Activated CD4-positive, alpha-beta T cell treated with anti-CD3 and anti-CD28 coated beads, Interleukin-2, amount 50 U/mL, for 48 hours (primary cell): ENCODE data around the gene INAFM1.
"Not testable (repeated sequence)": the region's sequence is repeated elsewhere in the genome, so short reads cannot be mapped to it uniquely, and the experiment has no call there.

Experiments used
- DNase-seq, 2 experiments: peaks; one replicate each; pipeline ENCODE4 v3.0.0-alpha.2; 2020

The INAFM1 gene

DNA sequence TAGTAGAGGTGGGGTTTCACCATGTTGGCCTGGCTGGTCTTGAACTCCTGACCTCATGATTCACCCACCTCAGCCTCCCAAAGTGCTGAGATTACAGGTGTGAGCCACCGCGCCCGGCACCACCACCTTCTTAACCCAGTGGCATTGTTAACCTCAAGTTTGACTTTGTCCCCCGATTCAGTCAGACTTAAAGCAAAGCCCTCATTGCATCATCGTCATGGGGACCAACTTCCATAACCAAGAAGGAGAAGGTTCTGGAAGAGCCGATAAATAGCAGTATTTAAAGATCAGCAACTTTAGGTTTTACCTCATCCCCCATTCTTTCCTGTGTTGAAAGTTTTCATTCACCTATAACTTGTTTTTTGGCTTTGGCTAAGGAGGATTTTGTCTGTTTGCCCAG lies 6.7 kb upstream of the INAFM1 start:
- no peak for DNase-seq

DNA sequence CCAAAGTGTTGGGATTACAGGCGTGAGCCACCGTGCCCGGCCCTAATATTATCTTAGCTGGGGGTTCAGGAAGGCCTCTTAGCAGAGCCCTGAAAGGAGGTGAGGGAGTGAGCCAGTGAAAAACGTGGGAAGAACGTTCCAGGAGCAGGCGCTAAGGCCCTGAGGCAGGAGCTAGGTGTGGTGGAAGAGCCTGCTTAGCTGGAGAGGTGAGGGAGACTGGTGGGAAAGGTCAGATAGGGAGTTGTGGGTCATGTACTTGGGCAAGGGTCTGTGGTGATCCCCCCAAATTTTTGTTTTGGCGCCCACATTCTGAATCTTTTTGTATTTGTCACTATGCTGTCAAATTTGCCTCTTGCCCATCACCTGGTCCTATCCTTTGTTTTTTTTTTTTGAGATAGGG lies 5.1 kb upstream of the INAFM1 start:
- no peak for DNase-seq

DNA sequence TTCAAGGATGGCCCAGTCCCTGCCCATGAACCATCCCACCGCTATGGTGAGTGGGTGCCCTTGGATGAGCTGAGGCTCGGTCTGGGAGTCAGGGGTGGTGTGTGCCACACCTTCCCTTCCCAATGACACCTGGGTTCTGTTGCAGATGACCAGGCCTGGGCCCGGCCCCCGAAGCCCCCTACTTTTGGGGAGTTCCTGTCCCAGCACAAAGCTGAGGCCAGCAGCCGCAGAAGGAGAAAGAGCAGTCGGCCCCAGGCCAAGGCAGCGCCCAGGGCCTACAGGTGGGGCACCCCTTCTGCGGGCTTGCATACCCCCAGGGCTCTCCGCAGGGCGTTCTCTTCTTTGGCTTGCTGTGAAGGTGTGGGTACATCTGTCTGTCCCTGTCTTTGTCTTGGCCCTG lies 4.3 kb upstream of the INAFM1 start:
- no peak for DNase-seq

DNA sequence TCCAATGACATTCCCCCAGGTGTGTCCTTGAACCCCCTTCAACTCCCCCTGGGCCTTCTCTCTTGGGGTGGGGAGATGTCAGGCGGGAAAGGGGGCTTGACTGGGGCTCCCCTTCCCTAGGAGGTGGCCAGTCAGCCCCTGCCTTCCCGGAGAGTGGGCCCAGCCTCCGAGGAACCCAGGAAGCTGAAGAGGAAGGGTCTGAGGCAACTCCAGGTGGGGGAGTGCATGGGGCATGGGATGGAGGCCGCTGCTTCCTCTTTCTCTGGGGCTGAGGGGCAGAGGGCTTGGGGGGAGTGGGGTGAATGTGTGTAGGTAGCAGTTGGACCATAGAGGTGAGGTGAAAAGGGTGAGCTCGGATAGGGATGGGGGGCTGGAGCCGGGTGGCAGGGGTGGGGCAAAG lies 2.7 kb upstream of the INAFM1 start:
- no peak for DNase-seq

DNA sequence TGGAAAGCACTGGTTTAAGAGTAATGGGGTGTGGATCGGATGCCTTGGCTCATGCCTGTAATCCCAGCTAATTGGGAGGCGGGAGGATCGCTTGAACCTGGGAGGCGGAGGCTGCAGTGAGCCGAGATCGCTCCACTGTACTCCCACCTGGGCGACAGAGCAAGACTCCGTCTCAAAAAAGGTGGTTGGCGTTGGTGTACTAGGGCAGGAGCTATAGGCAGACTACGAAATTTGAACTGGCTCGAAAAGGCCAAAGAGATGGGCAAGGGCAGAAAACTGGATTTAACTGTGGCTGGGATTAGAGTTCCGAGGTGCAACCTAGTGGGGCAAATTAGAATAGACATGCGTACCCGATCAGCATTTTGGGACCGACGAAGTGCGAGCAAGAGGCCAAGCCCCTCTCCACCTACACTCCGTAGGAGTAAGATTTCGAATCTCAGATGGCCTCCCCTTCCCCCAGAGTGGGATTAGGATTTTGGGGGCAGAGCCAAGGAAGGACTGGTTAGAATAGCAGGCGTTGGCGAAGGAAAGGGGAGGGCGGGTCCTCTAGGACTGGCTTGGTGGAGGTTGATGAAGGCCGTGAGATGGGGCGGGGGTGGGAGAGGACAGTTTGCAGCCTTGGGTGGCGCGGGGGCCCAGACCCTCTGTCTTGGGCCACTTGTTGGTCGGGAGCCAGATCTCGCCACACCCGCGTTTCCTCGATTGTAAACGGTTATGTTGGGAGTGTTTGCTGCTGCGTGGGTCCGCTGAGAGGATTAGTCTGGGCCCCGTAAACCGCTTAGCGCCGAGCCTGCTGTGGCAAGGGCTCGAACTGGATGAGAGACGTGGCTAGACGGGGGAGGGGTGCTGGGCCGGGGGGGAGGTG lies 2.0 kb upstream of the INAFM1 start:
- DNase-seq, result no peak

DNA sequence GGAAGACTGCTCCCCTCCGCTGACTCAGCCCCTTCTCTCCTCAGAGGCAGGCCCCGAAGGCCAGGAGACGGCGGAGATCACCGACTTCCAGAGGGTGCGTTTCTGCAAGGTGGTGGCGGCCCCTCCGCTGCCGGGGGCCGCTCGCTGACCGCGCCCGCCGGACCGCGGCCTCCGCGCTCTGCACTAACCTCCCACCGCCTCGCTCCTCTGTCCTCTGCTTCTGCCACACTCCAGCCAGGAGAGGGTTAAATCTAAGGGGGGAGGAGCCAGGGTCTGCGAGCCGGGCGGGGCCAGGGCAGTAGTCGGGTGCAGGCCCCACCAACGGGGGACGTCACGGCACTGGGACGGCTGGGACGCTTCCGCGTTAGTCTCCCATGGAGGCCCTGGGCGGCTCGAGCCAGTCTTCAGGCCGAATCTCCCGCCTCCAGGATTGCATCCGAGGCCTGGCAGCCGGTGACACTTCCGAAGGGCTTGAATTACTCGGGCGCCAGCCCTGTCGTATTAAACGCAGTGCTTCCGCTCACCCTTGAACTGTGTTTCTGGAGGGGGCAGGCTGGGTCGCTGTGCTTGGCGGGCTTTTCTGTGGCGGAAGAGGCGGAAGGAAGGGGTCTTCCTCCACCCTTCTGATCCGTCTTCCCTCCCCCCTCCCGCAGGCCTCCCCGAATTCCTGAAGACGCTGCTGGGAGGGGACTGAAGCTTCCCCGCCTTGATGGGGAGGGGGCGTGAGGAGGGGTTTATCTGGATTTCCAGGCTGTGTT lies 1.2 kb upstream of the INAFM1 start:
- peak; percentile 92 to 94 for DNase-seq

DNA sequence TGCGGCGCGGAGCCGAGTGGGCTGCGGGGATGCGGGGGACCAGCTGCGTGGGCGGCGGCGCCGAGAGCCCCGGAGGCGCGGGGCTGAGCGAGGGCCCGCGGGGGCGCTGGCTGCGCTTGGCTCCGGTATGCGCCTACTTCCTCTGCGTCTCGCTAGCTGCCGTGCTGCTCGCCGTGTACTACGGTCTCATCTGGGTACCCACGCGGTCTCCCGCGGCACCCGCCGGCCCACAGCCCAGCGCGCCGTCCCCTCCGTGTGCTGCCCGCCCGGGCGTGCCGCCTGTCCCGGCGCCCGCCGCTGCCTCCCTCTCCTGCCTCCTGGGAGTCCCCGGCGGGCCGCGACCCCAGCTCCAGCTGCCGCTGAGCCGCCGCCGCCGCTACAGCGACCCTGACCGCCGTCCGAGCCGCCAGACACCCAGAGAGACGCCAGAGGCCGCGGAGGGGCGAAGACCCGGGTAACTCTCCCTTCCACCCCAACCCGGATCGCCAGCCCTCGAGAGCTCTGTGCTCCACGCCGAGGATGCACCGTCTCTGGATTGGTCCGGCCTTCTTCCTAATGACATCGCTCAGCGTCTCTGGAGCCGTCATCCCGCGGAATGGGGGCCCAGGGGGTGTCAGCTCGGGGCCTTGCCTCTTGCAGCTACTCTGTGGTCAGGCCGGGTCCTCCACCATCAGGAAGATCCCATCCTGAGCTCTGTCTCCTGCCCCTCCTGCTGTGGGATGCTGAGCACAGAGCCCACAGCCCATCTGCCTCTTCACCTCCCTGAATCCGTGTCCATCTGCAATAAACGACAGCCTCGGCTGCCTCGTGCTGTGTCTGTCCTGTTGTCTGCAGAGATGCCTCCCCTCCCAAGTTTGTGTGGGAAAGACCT lies 441 bp downstream of the INAFM1 start:
- peak in 1 of 2 experiments; percentile 19 for DNase-seq

DNA sequence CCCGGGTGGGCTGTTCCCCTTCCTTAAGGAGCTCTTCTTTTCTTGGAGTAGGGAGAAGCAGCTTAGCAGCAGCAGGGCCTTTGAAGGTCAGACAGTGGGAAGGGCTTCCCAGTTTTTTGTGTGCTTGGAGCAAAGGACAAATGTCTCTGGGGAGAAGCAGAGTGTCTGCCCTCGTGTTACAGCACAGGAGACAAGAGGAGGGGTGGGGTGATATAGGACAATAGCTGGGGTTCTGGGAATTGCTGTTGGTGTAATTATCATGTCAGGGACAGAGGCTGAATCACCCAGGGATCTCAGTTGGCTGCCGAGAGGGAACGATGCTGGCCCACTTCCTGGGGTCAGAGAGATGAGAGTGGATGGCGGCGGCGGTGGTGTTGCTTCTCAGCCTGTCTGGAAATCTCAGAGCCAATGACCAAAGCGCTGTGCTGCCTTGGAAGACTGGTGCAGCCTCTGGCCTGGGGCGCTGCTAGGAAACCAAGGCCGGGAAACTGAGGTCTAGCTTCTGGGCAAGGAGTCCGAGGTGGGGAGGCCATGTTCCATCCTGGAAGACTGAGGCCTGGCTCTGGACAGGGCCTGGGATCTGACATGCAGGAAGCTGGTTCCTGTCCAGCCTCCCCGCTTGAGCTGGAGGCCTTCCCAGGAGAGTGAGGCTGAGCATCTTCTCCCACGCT lies 1.2 kb downstream of the INAFM1 start:
- DNase-seq, result no peak

- not testable (repeated sequence) for DNase-seq
Measured at GRCh38 chr19:47276513-47276912, 1.8 kb downstream of the INAFM1 start.

DNA sequence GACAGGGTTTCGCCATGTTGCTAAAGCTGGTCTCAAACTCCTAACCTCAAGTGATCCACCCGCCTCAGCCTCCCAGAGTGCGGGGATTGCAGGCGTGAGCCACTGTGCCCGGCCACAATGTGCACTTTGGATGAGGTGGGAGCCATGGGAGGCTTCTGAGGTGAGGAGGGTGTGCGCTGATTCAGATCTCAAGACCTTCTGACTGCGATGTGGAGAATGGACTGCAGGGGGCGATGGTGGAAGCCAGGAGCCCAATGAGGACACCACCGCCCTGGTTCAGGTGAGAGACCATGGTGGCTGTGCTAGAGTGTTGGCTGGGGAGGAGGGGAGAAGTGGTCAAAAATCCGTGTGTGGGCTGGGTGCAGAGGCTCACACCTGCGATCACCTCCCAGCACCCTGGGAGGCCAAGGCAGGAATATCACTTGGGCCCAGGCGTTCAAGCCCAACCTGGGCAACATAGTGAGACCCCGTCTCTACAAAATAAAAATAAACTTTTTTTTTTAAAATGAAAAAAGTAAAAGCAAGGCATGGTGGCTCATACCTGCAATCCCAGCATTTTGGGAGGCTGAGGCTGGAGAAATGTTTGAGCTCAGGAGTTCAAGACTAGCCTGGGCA lies 5.6 kb downstream of the INAFM1 start:
- peak; percentile 76 to 81 for DNase-seq

- no peak for DNase-seq
Measured at GRCh38 chr19:47283405-47284059, 8.8 kb downstream of the INAFM1 start.

- peak in 1 of 2 experiments; percentile 19 for DNase-seq
Measured at GRCh38 chr19:47284324-47284899, 9.7 kb downstream of the INAFM1 start.

DNA sequence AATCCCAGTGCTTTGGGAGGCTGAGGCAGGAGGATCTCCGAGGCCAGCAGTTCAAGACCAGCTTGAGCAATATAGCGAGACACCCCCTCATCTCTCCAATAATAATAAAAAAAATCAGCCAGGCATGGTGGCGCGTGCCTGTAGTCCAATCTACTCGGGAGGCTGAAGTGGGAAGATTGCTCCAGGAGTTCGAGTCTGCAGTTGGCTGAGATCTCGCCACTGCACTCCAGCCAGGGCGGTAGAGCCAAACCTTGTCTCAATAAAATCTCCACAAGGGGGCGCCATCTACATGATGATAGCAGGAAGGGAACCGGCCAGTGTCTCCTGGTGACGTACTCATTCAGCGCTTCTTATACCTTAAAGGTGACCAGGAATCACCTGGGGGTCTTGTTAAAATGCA lies 21.4 kb downstream of the INAFM1 start:
- peak; percentile 73 to 83 for DNase-seq

GRCh38 chr19:47300867-47301266 lies 26.2 kb downstream of the INAFM1 start:
- not testable (repeated sequence) for DNase-seq

- DNase-seq, result no peak
Measured at GRCh38 chr19:47302249-47302648, 27.6 kb downstream of the INAFM1 start.

- no peak for DNase-seq
Measured at GRCh38 chr19:47303966-47304365, 29.3 kb downstream of the INAFM1 start.

GRCh38 chr19:47305309-47305751 lies 30.6 kb downstream of the INAFM1 start:
- DNase-seq, result peak; percentile 67 to 75

DNA sequence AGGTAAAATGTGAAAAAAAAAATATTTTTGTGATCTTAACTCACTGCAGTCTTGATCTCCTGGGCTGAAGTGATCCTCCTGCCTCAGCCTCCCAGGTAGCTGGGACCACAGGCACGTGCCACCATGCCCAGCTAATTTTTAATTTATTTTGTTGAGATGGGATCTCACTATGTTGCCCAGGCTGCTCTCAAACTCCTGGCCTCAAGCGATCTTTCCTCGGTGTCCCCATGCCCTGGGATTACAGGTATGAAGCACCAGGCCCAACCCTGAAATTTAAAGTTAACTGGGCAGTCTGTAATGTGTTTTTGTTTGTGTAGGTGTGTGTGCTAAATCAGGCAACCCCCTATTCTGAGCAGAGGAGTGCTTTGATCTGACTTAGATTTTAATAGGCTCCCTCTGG lies 31.6 kb downstream of the INAFM1 start:
- no peak for DNase-seq

DNA sequence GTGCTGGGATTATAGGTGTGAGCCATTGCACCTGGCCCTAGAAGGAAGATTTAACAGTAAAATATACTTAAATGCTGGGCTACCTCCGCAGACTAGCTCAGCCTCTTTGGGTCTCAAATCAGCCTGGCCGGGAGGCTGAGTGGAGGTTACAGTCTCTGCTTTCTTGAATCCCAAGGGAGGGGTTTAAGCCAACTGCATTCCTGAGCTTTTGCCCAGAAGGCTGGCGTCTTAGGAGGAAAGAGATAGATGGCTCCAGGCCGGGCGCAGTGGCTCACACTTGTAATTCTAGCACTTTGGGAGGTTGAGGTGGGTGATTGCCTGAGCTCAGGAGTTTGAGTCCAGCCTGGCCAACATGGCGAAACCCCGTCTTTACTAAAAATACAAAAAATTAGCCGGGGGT lies 34.4 kb downstream of the INAFM1 start:
- DNase-seq, result no peak

DNA sequence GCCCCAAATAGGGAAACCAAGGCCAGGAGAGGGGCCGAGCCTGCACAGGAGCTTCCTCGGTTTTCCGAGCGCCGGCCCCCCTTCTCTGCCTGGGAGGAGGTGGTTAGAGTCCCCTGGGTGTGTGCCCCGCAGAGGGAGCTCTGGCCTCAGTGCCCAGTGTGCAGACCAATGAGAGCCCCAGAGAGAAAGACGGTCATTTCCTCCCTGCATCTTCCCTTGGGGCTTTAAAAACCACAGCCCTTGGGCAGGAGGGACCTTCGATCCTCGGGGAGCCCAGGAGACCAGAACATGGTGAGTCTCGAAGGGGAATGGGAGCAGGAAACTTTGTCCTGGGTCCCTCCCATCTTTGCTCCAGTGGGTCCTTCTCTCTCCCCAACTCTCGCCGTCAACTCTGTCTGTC lies 34.9 kb downstream of the INAFM1 start, which contains the start of gene C5AR1:
Gene C5AR1, plus strand, starts transcription at position 254 of the 400 bp plus-strand sequence. Its CDS starts 35 bp downstream, at position 289.
- DNase-seq, result no peak

GRCh38 chr19:47310323-47310722 lies 35.6 kb downstream of the INAFM1 start:
- no peak for DNase-seq
